K562 (cell line): ENCODE results near the gene PPFIA1. TPM values are rescaled to one million over a fixed set of nuclear protein-coding genes. Genes with fewer than 3 reads are reported as not detected.

Source experiments
- ATF6 ChIP-seq: sonication (generic); formaldehyde crosslinking; IDR thresholded peaks from 2 replicates; pipeline ENCODE4 v1.4.0; 2020; ENCODE audit warnings: mild to moderate bottlenecking, missing genetic modification reagents
- BDP1 ChIP-seq: IDR thresholded peaks from 3 replicates; pipeline ENCODE4 v1.6.1; 2011; ENCODE audit not compliant: insufficient read length, insufficient read depth
- CHCHD3 ChIP-seq: fragments of 250-450 bp; sonication (Bioruptor Pico); IDR thresholded peaks from 2 replicates; pipeline ENCODE4 v2.1.2; 2022; ENCODE audit warnings: mild to moderate bottlenecking
- ETV1 ChIP-seq: fragments of 450-650 bp; conservative IDR thresholded peaks from 2 replicates; pipeline ENCODE4 v1.6.1; 2016; ENCODE audit warnings: missing genetic modification characterization, control low read depth, low read depth, missing compliant biosample characterization
- FOXA3 ChIP-seq, 2 experiments: fragments of 450-650 bp in 1 of 2; sonication (generic) in 1 of 2; formaldehyde crosslinking; IDR thresholded peaks in 1 of 2; conservative IDR thresholded peaks in 1 of 2; 2 replicates each; pipeline versions ENCODE4 v1.4.0 to v1.8.0; 2020 to 2022; ENCODE audit warnings: mild to moderate bottlenecking in 2 of 2, missing genetic modification reagents in 1 of 2
- GMEB1 ChIP-seq: fragments of 250-450 bp; sonication (Bioruptor Pico); IDR thresholded peaks from 2 replicates; pipeline ENCODE4 v1.4.0; 2020; ENCODE audit warnings: mild to moderate bottlenecking
- HDAC2 ChIP-seq: fragments of 450-650 bp; IDR thresholded peaks from 2 replicates; pipeline ENCODE4 v1.6.1; 2016; ENCODE audit warnings: mild to moderate bottlenecking
- MECOM ChIP-seq: fragments of 250-450 bp; sonication (Bioruptor Pico); IDR thresholded peaks from 2 replicates; pipeline ENCODE4 v1.8.0; 2022; ENCODE audit warnings: inconsistent platforms
- MLLT1 ChIP-seq, 2 experiments: fragments of 450-650 bp; IDR thresholded peaks; 2 replicates each; pipeline ENCODE4 v1.6.1; 2016
- NR2F6 ChIP-seq: fragments of 450-650 bp; formaldehyde crosslinking; IDR thresholded peaks from 2 replicates; pipeline ENCODE4 v1.4.0; 2020; ENCODE audit warnings: mild to moderate bottlenecking
- PCBP1 ChIP-seq: fragments of 200-400 bp; formaldehyde crosslinking; IDR thresholded peaks from 2 replicates; pipeline ENCODE4 v1.6.1; 2018; ENCODE audit warnings: mild to moderate bottlenecking, low read depth, low read length; ENCODE audit not compliant: poor library complexity, severe bottlenecking
- PHB ChIP-seq: fragments of 250-450 bp; sonication (Bioruptor Pico); IDR thresholded peaks from 2 replicates; pipeline ENCODE4 v1.5.0; 2021
- PHF21A ChIP-seq: fragments of 450-650 bp; IDR thresholded peaks from 2 replicates; pipeline ENCODE4 v1.6.1; 2017; ENCODE audit warnings: low read depth, borderline replicate concordance
- RBM25 ChIP-seq: fragments of 200-400 bp; formaldehyde crosslinking; IDR thresholded peaks from 2 replicates; pipeline ENCODE4 v1.6.1; 2018; ENCODE audit warnings: low read length, low read depth, moderate library complexity; ENCODE audit not compliant: severe bottlenecking
- SIRT6 ChIP-seq: IDR thresholded peaks from one replicate; pipeline ENCODE4 v1.6.1; 2012; ENCODE audit warnings: low read depth, mild to moderate bottlenecking, control low read depth, inconsistent platforms, low read length, moderate library complexity
- SMAD3 ChIP-seq: fragments of 450-650 bp; formaldehyde crosslinking; conservative IDR thresholded peaks from 2 replicates; pipeline ENCODE4 v1.4.0; 2020; ENCODE audit warnings: mild to moderate bottlenecking
- TAF1 ChIP-seq: IDR thresholded peaks from 2 replicates; pipeline ENCODE4 v1.6.1; 2011; ENCODE audit warnings: mild to moderate bottlenecking, low read length, moderate library complexity; ENCODE audit not compliant: insufficient read depth, control insufficient read depth, severe bottlenecking; ENCODE audit errors: extremely low read depth
- USF2 ChIP-seq: sonication (generic); formaldehyde crosslinking; IDR thresholded peaks from 2 replicates; pipeline ENCODE4 v1.5.0; 2020; ENCODE audit warnings: missing genetic modification reagents
- ZBTB26 ChIP-seq: fragments of 450-650 bp; formaldehyde crosslinking; IDR thresholded peaks from 2 replicates; pipeline ENCODE4 v1.4.0; 2022; ENCODE audit warnings: missing genetic modification characterization
- ZNF41 ChIP-seq: fragments of 250-450 bp; sonication (Bioruptor Pico); conservative IDR thresholded peaks from 2 replicates; pipeline ENCODE4 v1.4.0; 2020; ENCODE audit warnings: mild to moderate bottlenecking
- polyA plus RNA-seq, 8 experiments: library from polyadenylated mRNA; depleted of rRNA in 4 of 8; stranded (reverse) in 5 of 8; unstranded in 3 of 8; fragments of >200 nt; fragmentation: Nextera tagmentation in 2 of 8; fragmentation: Illumina TruSeq in 1 of 8; extraction: Ambion mirVana in 2 of 8; extraction: Trizol in 1 of 8; gene quantifications; 2 replicates each; pipeline versions ENCODE4 v1.2.1 to v1.2.3, GENCODE V29; 2011 to 2014; ENCODE audit warnings: inconsistent platforms in 1 of 8, missing spikeins in 1 of 8
- total RNA-seq, 7 experiments: library from RNA; depleted of rRNA in 6 of 7; stranded (reverse); fragments of >200 nt in 6 of 7; fragmentation: Illumina TruSeq in 2 of 7; extraction: Trizol in 2 of 7; gene quantifications; 2 replicates each; pipeline versions ENCODE4 v1.2.1 to v1.2.3, GENCODE V29; 2011 to 2021; ENCODE audit warnings: low replicate concordance in 1 of 7

The PPFIA1 gene
- total and polyA plus RNA-seq, 9 of the 15 experiments (the other 6 are each of a cell fraction or from before 2014, with no cell fraction given), result 9.9 to 41.5 (median 28.5) TPM

GRCh38 chr11:70397983-70398833 lies 127.7 kb downstream of the PPFIA1 start, which contains the start of gene CTTN (continued):
- TF ChIP-seq ZBTB26 (no peak), MLLT1 (IDR thresholded peaks at IDR 0.05) (peak; percentile 6 to 59; a peak in 2 of 4 replicates), TAF1 (peak; percentile 71), HDAC2 (peak; percentile 70; the same call in 1 of the 2 replicates), CHCHD3 (no peak), USF2 (CRISPR knock-in tag) (no peak), RBM25 (no peak), ATF6 (no peak), NR2F6 (no peak), BDP1 (no peak), MECOM (CRISPR knock-in tag) (no peak), PHF21A (0 out of 2 replicates have a peak, but pooled peaks have one; percentile 43), SMAD3 (CRISPR knock-in tag) (no peak), PCBP1 (peak; percentile 56), ZNF41 (CRISPR knock-in tag) (no peak), SIRT6 (no peak), GMEB1 (no peak), FOXA3 (CRISPR knock-in tag; conservative IDR thresholded peaks at IDR 0.05 in 1 of 2, IDR thresholded peaks at IDR 0.05 in 1 of 2) (peak in 1 of 2 experiments; percentile 86; a peak in 2 of 4 replicates), PHB (no peak), ETV1 (tag) (peak; percentile 56)
